Fibroblast of skin of abdomen (primary cell): ENCODE measurements around the gene SLC9A8.
A peak's percentile ranks its signal among the peaks of the same experiment; 100 is the strongest.

Experiments
- DNase-seq: peaks from one replicate; pipeline ENCODE4 v3.0.0-alpha.2; 2013

Gene SLC9A8

GRCh38 chr20:49877386-49877921 lies 64.8 kb downstream of the SLC9A8 start:
- no peak for DNase-seq

DNA sequence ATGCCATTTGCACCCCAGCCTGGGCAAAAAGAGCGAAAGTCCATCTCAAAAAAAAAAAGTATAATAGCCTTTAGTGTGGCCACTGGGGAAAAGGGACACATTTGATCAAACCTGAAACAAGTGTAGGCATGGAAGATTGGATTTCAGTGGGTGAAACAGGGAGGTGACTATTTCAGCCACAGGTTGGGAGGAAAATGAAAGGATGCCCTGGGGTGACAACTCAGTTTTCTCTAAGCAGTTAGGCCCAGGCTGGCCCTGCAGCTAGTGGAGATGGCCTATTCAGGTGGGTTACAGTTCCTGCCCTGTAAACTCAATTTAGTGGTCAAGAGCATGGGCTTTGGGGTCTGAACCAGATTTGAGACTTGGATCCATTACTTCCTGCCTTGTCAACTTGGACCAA lies 66.3 kb downstream of the SLC9A8 start:
- no peak for DNase-seq

GRCh38 chr20:49880177-49880576 lies 67.5 kb downstream of the SLC9A8 start:
- DNase-seq, result no peak

DNA sequence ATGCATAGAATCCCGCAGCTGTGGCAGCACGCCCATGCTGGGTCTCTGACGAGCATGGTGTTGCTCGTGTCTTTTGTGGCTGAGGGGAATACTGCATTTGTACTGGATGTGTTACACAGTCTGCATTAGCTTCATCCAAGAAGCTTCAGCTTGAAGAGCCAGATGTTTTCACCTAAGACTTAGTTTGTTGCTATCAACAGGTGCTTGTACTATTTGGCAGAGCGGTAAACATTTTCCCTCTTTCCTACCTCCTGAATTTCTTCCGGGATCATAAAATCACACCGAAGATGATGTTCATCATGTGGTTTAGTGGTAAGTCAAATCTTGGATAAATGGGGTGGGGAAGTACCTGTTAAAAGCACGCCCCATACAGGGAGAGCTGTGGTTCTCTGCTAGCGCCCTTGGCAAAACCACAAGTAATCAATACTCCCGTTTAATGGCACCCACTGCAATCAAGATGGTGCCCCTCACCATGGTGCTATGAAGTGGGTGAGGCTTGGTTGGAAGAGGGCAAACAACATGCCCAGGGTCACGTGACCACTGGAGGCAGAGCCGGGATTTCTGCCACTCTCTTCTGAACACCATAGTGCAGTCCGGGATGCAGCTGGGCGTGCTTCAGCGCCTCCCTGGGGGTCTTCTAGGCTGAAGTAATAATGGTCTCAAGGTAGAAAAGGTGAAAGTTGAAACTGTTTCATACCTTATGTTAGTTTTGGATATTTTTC lies 68.3 kb downstream of the SLC9A8 start:
- DNase-seq, result no peak

DNA sequence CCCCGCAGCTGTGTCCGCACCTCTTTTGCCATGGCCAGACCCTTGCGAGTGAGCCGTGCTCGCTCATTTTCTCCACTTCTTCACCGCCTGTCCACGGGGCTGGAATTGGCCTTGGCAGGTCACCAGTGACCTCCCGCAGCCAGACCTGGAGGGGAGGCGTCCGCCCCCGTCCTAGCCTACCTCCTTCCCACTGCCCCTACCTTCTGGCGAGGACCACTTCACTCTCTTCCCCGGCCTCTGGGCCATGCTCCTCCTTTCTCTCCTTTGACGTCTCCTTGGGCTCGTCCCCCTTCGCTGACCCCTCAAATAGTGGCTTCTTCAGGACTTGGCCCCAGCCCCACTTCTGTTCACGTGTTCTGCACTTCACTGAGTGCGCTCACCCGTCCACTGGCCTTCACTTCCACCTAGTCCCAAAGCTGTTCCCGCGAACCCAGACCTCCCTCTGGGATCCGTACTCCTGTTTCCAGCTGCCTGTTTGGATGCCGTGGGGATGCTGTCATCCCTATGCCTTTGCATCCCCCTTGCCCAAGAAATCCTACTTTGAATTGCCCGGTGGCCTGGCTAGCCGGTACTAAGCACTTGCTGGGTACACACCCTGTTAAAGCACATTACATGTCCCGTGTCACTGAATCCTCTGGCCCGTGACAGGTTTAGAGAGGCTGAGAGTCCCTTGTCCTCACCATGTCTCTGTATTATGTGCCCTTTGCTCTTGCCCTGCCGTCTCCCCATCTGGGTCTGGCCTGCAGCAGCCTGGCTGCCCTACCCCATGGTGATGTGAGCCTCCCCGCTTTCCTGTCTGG lies 69.7 kb downstream of the SLC9A8 start:
- DNase-seq, result no peak

GRCh38 chr20:49883246-49883802 lies 70.7 kb downstream of the SLC9A8 start:
- no peak for DNase-seq

DNA sequence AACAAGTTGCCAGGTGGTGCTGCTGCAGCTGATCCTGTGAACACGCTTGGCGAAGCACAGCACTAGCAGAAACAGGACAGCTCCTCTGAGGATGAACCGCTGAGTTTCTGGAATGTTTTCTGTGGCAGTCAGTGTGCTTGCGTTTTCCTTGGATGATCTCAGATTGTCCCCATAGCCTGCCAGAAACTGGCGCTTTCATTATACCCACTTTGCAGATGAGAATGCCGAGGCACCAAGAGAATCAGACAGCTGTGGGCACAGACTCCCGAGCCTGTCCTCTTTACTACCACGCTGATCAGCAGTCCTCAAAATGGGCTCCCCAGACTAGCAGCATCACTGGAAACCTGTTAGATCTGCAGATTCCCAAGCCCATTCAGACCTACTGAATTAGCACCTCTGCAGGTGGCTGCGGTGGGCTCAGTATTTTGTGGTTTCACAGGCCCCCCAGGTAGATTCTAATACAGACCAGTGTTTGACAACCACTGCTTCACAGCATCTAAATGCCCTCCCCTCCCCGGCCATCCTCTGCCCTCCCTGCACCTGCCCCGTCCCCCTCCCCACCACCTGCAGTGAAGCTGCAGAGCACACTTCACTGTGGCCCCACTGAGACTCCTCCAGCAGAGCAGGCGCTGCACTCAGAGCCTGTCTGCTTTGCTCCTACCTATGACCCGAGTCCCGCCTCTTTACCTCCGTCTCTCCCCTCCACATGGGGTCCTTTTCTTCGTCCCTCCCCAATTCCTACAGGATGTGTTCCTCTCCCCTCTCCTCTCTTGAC lies 73.1 kb downstream of the SLC9A8 start:
- DNase-seq, result no peak

DNA sequence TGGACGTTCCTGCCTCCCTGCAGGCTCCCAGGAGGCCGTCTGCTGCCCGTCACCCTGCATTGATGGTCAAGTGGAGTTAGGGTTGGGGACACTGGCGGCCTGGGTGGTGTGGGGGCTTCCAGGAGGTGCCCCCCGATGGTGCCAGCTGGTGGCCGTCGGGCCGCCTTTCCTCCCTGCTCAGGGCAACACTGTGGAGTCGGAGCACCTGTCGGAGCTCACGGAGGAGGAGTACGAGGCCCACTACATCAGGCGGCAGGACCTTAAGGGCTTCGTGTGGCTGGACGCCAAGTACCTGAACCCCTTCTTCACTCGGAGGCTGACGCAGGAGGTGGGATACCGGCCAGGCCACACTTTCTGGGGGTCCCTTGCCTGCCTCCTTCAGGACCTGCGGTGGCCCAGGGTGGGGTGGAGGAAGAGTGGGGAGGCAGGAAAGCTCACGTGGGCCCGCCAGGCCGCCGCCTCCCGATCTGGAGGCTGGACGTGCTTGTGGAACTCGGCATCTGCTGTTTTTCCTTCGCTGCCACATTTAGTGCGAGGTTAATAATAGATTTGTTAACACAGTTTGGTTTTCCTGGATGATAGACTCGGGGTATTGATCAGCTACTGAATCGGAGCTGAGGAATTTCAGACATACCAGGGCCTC lies 74.1 kb downstream of the SLC9A8 start:
- no peak for DNase-seq

GRCh38 chr20:49887251-49888211 lies 74.9 kb downstream of the SLC9A8 start:
- DNase-seq, result no peak

- DNase-seq, result peak; percentile 36
Observed at GRCh38 chr20:49888212-49889000, 75.8 kb downstream of the SLC9A8 start.

- DNase-seq, result no peak
Observed at GRCh38 chr20:49889001-49889934, 76.6 kb downstream of the SLC9A8 start.

- no peak for DNase-seq
Observed at GRCh38 chr20:49889935-49890333, 77.3 kb downstream of the SLC9A8 start.

- peak; percentile 30 for DNase-seq
Observed at GRCh38 chr20:49890471-49891361, 78.1 kb downstream of the SLC9A8 start.

- DNase-seq, result peak; percentile 51
Observed at GRCh38 chr20:49891476-49892110, 79.0 kb downstream of the SLC9A8 start.

GRCh38 chr20:49892260-49892659 lies 79.6 kb downstream of the SLC9A8 start:
- DNase-seq, result no peak

GRCh38 chr20:49892817-49893216 lies 80.2 kb downstream of the SLC9A8 start:
- no peak for DNase-seq
